GM12875 (cell line): ENCODE data around the gene ADAP1.

Experiments used
- H3K4me3 ChIP-seq: one replicate; pipeline ENCODE4 v1.5.1; 2011; ENCODE audit warnings: low read depth, low read length, control low read depth
- TF ChIP-seq, protein P1 (sequence below): IDR thresholded peaks from 2 replicates; pipeline ENCODE4 v1.5.1; 2011; ENCODE audit warnings: low read depth, mild to moderate bottlenecking, control low read depth, inconsistent platforms, low read length, moderate library complexity, borderline replicate concordance; ENCODE audit not compliant: insufficient read depth

Gene ADAP1

DNA sequence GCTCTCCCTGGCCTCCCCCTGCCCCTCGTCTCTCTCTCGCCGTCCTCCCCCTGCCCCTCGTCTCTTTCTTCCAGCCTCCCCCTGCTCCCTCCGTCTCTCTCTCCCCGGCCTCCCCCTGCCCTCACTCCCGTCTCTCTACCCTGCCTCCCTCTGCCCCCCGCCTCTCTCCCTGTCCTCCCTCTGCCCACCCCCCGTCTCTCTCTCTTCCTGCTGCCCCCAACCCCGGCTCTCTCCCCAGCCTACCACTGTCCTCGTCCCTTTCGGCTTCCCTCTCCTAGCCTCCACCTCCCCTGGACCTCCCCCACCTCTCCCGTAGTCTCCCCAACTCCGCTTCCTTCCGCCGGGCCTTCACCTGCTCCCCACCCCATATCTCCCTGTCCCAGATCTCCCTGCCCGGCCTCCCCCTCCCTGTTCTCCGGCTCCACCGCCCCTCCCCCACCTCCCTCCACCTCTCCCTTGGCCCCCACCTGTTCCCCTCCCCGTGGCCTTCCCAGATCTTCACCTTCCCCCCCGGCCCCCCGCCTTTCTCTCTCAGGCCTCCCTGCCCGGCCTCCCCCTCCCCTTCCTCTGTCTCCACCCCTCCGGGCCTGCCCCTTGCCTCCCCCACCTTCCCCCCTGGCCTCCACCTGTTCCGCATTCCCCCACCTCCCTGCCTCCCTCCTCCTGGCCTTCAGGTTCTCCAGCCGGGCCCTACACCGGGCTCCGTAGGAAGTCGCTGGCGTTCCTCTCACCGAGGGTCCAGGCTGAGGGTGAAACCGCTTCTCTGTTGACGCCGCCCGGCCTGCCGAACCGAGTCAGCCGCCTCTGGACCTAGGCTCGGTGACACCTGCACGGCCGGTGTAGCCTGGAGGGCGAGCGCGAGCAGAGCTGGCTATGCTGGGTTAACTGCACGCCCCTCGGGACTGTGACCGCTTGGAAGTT lies 76.9 kb downstream of the ADAP1 start:
- H3K4me3 ChIP-seq, result peak overlapping the region; percentile 97
- TF ChIP-seq, protein P1, sequence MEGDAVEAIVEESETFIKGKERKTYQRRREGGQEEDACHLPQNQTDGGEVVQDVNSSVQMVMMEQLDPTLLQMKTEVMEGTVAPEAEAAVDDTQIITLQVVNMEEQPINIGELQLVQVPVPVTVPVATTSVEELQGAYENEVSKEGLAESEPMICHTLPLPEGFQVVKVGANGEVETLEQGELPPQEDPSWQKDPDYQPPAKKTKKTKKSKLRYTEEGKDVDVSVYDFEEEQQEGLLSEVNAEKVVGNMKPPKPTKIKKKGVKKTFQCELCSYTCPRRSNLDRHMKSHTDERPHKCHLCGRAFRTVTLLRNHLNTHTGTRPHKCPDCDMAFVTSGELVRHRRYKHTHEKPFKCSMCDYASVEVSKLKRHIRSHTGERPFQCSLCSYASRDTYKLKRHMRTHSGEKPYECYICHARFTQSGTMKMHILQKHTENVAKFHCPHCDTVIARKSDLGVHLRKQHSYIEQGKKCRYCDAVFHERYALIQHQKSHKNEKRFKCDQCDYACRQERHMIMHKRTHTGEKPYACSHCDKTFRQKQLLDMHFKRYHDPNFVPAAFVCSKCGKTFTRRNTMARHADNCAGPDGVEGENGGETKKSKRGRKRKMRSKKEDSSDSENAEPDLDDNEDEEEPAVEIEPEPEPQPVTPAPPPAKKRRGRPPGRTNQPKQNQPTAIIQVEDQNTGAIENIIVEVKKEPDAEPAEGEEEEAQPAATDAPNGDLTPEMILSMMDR, result no peak

DNA sequence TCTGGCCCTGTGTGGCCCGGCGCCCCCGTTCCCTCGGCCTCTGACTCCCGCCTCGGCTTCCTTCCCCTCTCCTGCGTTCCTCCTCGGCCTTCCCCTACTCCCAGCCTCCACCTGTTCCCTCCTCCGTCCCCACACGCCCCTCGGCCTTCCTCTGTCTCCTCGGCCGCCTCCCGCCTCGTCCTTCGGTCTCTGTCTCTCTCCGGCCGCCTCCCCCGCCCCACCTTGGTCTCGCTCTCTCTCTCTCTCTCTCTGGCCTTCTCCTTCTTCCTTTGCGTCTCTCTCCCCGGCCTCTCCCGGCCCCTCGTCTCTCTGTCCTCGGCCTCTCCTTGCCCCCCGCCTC lies 77.5 kb downstream of the ADAP1 start:
- TF ChIP-seq, protein P1, result no peak
- peak overlapping the region; percentile 97 for H3K4me3 ChIP-seq

DNA sequence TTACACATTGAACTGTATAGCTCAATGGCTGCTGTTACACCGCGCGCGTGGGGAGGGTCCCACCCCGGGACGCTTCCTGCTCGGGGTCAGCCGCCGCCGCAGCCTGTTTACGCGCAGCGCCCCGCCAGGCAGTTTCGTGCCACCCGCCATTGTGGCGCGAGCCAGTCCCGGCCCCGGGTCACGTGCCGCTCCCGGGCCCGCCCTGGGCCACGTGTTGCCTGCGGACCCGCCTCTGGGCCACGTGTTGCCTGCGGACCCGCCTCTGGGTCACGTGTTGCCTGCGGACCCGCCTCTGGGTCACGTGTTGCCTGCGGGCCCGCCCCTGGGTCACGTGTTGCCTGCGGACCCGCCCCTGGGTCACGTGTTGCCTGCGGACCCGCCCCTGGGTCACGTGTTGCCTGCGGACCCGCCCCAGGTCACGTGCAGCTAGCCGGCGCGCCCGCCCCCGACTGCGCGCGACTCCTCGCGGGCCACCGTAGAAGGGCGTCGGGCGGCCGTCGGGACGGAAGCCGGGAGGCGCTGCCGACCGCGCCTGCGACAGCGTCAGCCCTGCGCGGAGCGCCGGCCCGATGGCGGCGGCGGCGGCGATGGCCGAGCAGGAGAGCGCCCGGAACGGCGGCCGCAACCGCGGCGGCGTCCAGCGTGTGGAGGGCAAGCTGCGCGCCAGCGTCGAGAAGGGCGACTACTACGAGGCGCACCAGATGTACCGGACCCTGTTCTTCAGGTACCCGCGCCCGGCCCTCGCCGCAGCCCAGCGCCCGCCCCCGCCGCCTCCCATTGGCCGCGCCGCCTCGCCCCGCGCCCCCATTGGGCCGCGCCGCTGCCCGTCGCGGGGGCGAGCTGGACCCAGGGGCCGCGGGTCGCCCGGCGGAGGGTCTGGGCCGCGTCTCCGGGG lies 78.2 kb downstream of the ADAP1 start, which contains the start of gene GET4:
Gene GET4, plus strand, starts transcription at position 478 of the 895 bp plus-strand sequence. Its CDS starts 92 bp downstream, at position 570.
- H3K4me3 ChIP-seq, result peak within 1 kb of the TSS; percentile 97
- TF ChIP-seq, protein P1, result peak; percentile 18; the same call in 1 of the 2 replicates

DNA sequence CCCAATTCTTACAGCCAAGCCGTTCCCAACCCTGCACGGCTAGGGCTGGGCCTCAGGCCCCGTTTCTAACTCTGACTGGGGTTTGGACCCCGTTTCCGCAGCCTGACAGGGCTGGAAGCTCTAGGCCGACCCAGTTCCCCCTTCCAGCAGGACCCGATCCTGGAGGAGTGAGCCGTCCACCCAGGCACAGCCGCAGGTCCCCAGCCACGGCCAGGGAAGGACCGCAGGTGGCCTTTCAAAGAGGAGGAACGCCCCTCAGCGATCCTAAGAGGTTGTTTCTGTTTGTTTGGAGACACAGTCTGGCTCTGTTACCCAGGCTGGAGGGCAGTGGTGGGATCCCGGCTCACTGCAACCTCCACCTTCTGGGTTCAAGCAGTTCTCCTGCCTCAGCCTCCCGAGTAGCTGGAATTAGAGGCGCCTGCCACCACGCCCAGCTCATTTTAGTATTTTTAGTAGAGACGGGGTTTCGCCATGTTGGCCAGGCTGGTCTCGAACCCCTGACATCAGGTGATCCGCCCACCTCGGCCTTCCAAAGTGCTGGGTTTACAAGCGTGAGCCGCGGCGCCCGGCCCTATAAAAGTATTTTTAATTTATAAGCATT lies 78.9 kb downstream of the ADAP1 start:
- TF ChIP-seq, protein P1, result no peak
- H3K4me3 ChIP-seq, result peak overlapping the region; percentile 43

DNA sequence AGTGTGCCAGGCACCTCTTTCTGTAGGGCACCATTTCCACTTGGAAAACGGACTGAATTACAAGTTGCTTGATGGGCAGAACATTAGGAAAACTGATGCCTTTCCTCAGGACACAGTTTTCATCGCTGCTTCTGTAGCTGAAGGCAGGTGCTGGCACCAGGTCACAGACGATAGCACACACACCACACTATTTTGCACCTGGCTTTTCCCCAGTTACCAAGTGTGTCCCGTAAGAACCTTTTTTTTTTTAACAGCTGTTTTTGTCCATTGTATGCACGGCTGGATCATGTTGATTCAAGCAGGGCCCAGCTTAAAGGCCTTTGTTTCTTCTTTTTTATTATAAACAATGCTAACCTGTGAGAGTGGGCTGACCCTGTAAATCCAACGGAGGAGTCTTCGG lies 79.4 kb downstream of the ADAP1 start:
- TF ChIP-seq, protein P1, result no peak
- no peak overlapping the region for H3K4me3 ChIP-seq

DNA sequence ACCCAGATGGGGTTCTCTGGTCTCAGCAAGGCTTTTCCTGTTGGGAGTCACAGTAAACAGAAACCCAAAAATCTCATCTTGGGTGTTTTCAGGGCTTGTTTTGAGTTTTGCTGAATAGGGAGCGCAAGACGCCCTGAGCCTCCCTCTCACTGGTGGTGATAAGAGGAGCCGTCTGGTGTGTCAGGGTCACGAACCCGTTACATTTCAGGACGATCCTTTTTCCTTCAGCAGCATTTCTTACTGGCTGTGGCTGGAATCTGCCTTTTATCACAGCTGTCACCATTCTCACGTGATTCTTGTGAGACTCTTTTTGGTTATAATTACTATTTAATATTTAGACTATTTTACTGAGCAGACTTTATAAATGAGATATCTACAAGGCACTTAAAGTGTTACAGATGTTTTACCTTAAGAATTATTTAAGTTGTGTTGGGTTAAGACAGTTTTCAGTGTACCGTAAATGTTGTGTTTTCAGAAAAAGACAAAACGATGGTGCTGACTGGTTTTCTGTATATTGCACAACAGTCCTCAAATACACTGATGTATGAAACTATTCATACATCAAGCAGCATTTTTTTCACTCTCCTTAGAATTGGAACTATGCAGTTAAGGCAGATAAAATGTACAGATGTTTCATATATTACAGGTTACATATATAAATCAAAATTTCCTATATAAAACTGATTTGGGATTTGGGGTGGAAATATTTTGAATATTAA lies 80.3 kb downstream of the ADAP1 start:
- TF ChIP-seq, protein P1, result no peak
- no peak overlapping the region for H3K4me3 ChIP-seq
